Measurements from ENCODE around the gene NLRX1.
"Not testable (repeated sequence)": the region's sequence is repeated elsewhere in the genome, so short reads cannot be mapped to it uniquely, and the experiment has no call there.

Gene NLRX1

DNA sequence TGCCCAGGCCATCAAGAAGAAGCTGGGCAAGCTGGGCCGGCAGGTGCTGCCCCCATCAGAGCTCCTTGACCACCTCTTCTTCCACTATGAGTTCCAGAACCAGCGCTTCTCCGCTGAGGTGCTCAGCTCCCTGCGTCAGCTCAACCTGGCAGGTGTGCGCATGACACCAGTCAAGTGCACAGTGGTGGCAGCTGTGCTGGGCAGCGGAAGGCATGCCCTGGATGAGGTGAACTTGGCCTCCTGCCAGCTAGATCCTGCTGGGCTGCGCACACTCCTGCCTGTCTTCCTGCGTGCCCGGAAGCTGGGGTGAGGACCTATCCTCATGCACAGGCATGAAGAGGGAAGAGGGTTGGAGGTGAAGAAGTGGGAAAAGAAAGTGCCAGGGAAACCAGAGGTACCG, 11.5 kb downstream of the NLRX1 start:
- Histone ChIP-seq H3K79me2 (ENCODE audit: low read length) (no peaks in the 10 kb centered on the region), H3K4me3 (ENCODE audit: low read length) (no peak overlapping the region), H3K27ac (ENCODE audit: low read length) (no peak overlapping the region), H3K9me2 (replicated peaks; ENCODE audit: insufficient read depth, low read length) (no peaks in the 10 kb centered on the region), H3K4me2 (ENCODE audit: low read depth, low read length) (no peak overlapping the region), H3K4me1 (ENCODE audit: low read length) (0 out of 2 replicates have a peak, but pooled peaks cover 4% of the 10 kb centered on the region), H2AFZ (ENCODE audit: low read length) (no peak overlapping the region), H3K9me3 (replicated peaks; ENCODE audit: insufficient read depth, low read length) (no peaks in the 10 kb centered on the region), H3K27me3 (replicated peaks; ENCODE audit: insufficient read depth, low read length) (no peaks in the 10 kb centered on the region), H3K9ac (ENCODE audit: low read length) (no peak overlapping the region), H3F3A (ENCODE audit: insufficient read depth, low read length) (no peaks in the 10 kb centered on the region), H4K20me1 (ENCODE audit: insufficient read depth, low read length) (no peaks in the 10 kb centered on the region), H3K36me3 (replicated peaks; ENCODE audit: insufficient read depth, low read length) (no peaks in the 10 kb centered on the region)
- no peak for DNase-seq
- no peak for TF ChIP-seq EZH2phosphoT487 (IDR thresholded peaks at IDR 0.05; ENCODE audit: low read length)
- no peak for TF ChIP-seq EZH2 (optimal IDR thresholded peaks at IDR 0.05; ENCODE audit: low read depth, low read length)
- TF ChIP-seq, protein P1, sequence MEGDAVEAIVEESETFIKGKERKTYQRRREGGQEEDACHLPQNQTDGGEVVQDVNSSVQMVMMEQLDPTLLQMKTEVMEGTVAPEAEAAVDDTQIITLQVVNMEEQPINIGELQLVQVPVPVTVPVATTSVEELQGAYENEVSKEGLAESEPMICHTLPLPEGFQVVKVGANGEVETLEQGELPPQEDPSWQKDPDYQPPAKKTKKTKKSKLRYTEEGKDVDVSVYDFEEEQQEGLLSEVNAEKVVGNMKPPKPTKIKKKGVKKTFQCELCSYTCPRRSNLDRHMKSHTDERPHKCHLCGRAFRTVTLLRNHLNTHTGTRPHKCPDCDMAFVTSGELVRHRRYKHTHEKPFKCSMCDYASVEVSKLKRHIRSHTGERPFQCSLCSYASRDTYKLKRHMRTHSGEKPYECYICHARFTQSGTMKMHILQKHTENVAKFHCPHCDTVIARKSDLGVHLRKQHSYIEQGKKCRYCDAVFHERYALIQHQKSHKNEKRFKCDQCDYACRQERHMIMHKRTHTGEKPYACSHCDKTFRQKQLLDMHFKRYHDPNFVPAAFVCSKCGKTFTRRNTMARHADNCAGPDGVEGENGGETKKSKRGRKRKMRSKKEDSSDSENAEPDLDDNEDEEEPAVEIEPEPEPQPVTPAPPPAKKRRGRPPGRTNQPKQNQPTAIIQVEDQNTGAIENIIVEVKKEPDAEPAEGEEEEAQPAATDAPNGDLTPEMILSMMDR (IDR thresholded peaks at IDR 0.05; ENCODE audit: low read length) = no peak

- no peaks in the 10 kb centered on the region for H3K9me2 ChIP-seq (replicated peaks; ENCODE audit: insufficient read depth, low read length)
- H3K27ac ChIP-seq (ENCODE audit: low read length) = no peak overlapping the region
- no peaks in the 10 kb centered on the region for H3K9me3 ChIP-seq (replicated peaks; ENCODE audit: insufficient read depth, low read length)
- H3F3A ChIP-seq (ENCODE audit: insufficient read depth, low read length) = no peaks in the 10 kb centered on the region
- 0 out of 2 replicates have a peak, but pooled peaks cover 1% of the 10 kb centered on the region for H3K27me3 ChIP-seq (replicated peaks; ENCODE audit: insufficient read depth, low read length)
- H3K4me3 ChIP-seq (ENCODE audit: low read length) = no peak overlapping the region
- no peak for TF ChIP-seq EZH2 (optimal IDR thresholded peaks at IDR 0.05; ENCODE audit: low read depth, low read length)
- TF ChIP-seq, protein P1 (IDR thresholded peaks at IDR 0.05; ENCODE audit: low read length) = no peak
- TF ChIP-seq EZH2phosphoT487 (IDR thresholded peaks at IDR 0.05; ENCODE audit: low read length) = no peak
- H3K79me2 ChIP-seq (ENCODE audit: low read length) = no peaks in the 10 kb centered on the region
- no peak overlapping the region for H3K4me2 ChIP-seq (ENCODE audit: low read depth, low read length)
- H4K20me1 ChIP-seq (ENCODE audit: insufficient read depth, low read length) = no peaks in the 10 kb centered on the region
- no peak overlapping the region for H2AFZ ChIP-seq (ENCODE audit: low read length)
- no peak for DNase-seq
- H3K4me1 ChIP-seq (ENCODE audit: low read length) = 0 out of 2 replicates have a peak, but pooled peaks cover 4% of the 10 kb centered on the region
- no peaks in the 10 kb centered on the region for H3K36me3 ChIP-seq (replicated peaks; ENCODE audit: insufficient read depth, low read length)
- H3K9ac ChIP-seq (ENCODE audit: low read length) = no peak overlapping the region
These were observed 12.5 kb downstream of the NLRX1 start for GRCh38 chr11:119180729-119181676.

DNA sequence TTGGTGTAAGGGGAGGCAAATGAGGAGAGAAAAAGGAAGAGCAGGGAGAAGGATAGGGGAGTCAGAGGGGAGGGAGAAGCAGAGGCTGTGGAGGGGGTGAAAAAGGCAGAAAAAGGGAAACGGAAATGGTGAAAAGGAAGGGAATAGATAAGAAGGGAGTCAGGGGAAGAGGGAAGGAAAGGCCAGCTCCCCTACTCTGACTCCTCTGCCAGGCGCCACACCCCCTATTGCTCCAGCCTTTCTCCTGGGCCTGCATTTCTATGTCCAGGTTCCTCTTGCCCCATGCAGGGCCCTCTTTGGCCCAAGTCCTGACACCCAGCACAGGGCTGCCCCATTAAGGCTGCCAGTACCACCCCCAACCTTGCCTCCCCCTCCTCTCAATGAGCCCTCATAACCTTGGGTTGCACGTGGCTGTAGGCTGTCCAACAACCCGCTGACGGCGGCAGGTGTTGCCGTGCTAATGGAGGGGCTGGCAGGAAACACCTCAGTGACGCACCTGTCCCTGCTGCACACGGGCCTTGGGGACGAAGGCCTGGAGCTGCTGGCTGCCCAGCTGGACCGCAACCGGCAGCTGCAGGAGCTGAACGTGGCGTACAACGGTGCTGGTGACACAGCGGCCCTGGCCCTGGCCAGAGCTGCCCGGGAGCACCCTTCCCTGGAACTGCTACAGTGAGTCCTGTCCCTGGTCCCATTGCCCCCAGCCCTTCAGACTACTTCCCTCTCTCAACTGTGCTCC, 13.3 kb downstream of the NLRX1 start:
- Histone ChIP-seq H3K36me3 (replicated peaks; ENCODE audit: insufficient read depth, low read length) (no peaks in the 10 kb centered on the region), H4K20me1 (ENCODE audit: insufficient read depth, low read length) (no peaks in the 10 kb centered on the region), H3K79me2 (ENCODE audit: low read length) (no peaks in the 10 kb centered on the region), H3F3A (ENCODE audit: insufficient read depth, low read length) (no peaks in the 10 kb centered on the region), H3K4me2 (ENCODE audit: low read depth, low read length) (no peak overlapping the region), H3K9me3 (replicated peaks; ENCODE audit: insufficient read depth, low read length) (no peaks in the 10 kb centered on the region), H2AFZ (ENCODE audit: low read length) (no peak overlapping the region), H3K27me3 (replicated peaks; ENCODE audit: insufficient read depth, low read length) (peaks cover 8% of the 10 kb centered on the region; the same call in 1 of the 2 replicates), H3K9ac (ENCODE audit: low read length) (no peak overlapping the region), H3K27ac (ENCODE audit: low read length) (no peak overlapping the region), H3K9me2 (replicated peaks; ENCODE audit: insufficient read depth, low read length) (no peaks in the 10 kb centered on the region), H3K4me1 (ENCODE audit: low read length) (0 out of 2 replicates have a peak, but pooled peaks cover 4% of the 10 kb centered on the region), H3K4me3 (ENCODE audit: low read length) (no peak overlapping the region)
- TF ChIP-seq EZH2 (optimal IDR thresholded peaks at IDR 0.05; ENCODE audit: low read depth, low read length) (no peak), EZH2phosphoT487 (IDR thresholded peaks at IDR 0.05; ENCODE audit: low read length) (no peak)
- TF ChIP-seq, protein P1 (IDR thresholded peaks at IDR 0.05; ENCODE audit: low read length) = no peak
- DNase-seq = no peak

- H3K4me3 ChIP-seq (ENCODE audit: low read length); DNase-seq; H3K27ac ChIP-seq (ENCODE audit: low read length); H3K9me3 ChIP-seq (replicated peaks; ENCODE audit: insufficient read depth, low read length); H3K4me2 ChIP-seq (ENCODE audit: low read depth, low read length); H3K4me1 ChIP-seq (ENCODE audit: low read length); H3K9ac ChIP-seq (ENCODE audit: low read length); H3F3A ChIP-seq (ENCODE audit: insufficient read depth, low read length); H4K20me1 ChIP-seq (ENCODE audit: insufficient read depth, low read length); H3K79me2 ChIP-seq (ENCODE audit: low read length); H3K36me3 ChIP-seq (replicated peaks; ENCODE audit: insufficient read depth, low read length); H2AFZ ChIP-seq (ENCODE audit: low read length); H3K9me2 ChIP-seq (replicated peaks; ENCODE audit: insufficient read depth, low read length): not testable (repeated sequence)
- peaks cover 16% of the 10 kb centered on the region for H3K27me3 ChIP-seq (replicated peaks; ENCODE audit: insufficient read depth, low read length)
These were observed 15.9 kb downstream of the NLRX1 start for GRCh38 chr11:119184399-119184798.

Measured in MM.1S (cell line).